NCI-H2029 treated with DMSO at 0.1 percent for 48 hours (cell line): ENCODE results near the gene CKS1B.
"Not testable (repeated sequence)": the region's sequence is repeated elsewhere in the genome, so short reads cannot be mapped to it uniquely, and the experiment has no call there.

Source experiments
- DNase-seq: peaks from one replicate; lab custom pipeline; 2025; lab: John Stamatoyannopoulos, UW

Gene CKS1B

GRCh38 chr1:154987326-154987725 lies 12.8 kb downstream of the CKS1B start:
- DNase-seq: no peak

GRCh38 chr1:154988058-154988954 lies 13.8 kb downstream of the CKS1B start:
- DNase-seq: no peak

- no peak for DNase-seq
Observed at GRCh38 chr1:154989195-154989860, 14.8 kb downstream of the CKS1B start.

GRCh38 chr1:154990276-154990675 lies 15.8 kb downstream of the CKS1B start:
- no peak for DNase-seq

- DNase-seq: no peak
Observed at GRCh38 chr1:154992721-154993571, 18.5 kb downstream of the CKS1B start.

GRCh38 chr1:154993572-154994268 lies 19.2 kb downstream of the CKS1B start, which contains the start of gene LENEP:
Gene LENEP (plus strand): TSS chr1:154993586. CDS start chr1:154993608, 22 bp downstream.
- DNase-seq: no peak

GRCh38 chr1:154994269-154994587 lies 19.7 kb downstream of the CKS1B start:
- DNase-seq: no peak

GRCh38 chr1:154994591-154994990 lies 20.1 kb downstream of the CKS1B start:
- DNase-seq: no peak

GRCh38 chr1:154995301-154995983 lies 21.0 kb downstream of the CKS1B start:
- not testable (repeated sequence) for DNase-seq

GRCh38 chr1:154996966-154997701 lies 22.7 kb downstream of the CKS1B start:
- DNase-seq: no peak

- no peak for DNase-seq
Observed at GRCh38 chr1:154998201-154998780, 23.8 kb downstream of the CKS1B start.

GRCh38 chr1:154998818-154999570 lies 24.5 kb downstream of the CKS1B start:
- DNase-seq: peak; percentile 41

- peak; percentile 53 for DNase-seq
Observed at GRCh38 chr1:154999571-155000410, 25.3 kb downstream of the CKS1B start.

- no peak for DNase-seq
Observed at GRCh38 chr1:155000411-155000725, 25.9 kb downstream of the CKS1B start.

GRCh38 chr1:155000726-155001424 lies 26.4 kb downstream of the CKS1B start:
- DNase-seq: peak; percentile 73

- no peak for DNase-seq
Observed at GRCh38 chr1:155001425-155001674, 26.9 kb downstream of the CKS1B start.

- DNase-seq: peak; percentile 94
Observed at GRCh38 chr1:155001675-155002463, 27.4 kb downstream of the CKS1B start.
